ENCODE measurements around the gene ABHD16B. TPM values are rescaled to one million over a fixed set of nuclear protein-coding genes. Genes with fewer than 3 reads are reported as not detected.

ABHD16B gene
- total and polyA plus RNA-seq, 9 donors = not detected

- Histone ChIP-seq H3K36me3 (ENCODE audit: control insufficient read depth, insufficient read depth, low read length) (peaks cover 10% of the 10 kb centered on the region), H3K4me3 (ENCODE audit: low read length) (no peak overlapping the region), H3K27me3 (ENCODE audit: control insufficient read depth, insufficient read depth, low read length) (peaks cover 9% of the 10 kb centered on the region), H3K4me1 (ENCODE audit: control insufficient read depth, insufficient read depth, low read length) (peaks cover 19% of the 10 kb centered on the region), H3K27ac (ENCODE audit: low read length) (no peak overlapping the region), H3K9me3 (replicated peaks; ENCODE audit: control insufficient read depth, low read depth, low read length) (no peaks in the 10 kb centered on the region)
- WGBS (ENCODE audit: insufficient coverage) = 77% methylated on average over 10 of the region's 13 CpGs
- DNase-seq = no peak
Measured at GRCh38 chr20:63826753-63827152, 34.5 kb upstream of the ABHD16B start.

GRCh38 chr20:63828124-63828523, 33.2 kb upstream of the ABHD16B start:
- Histone ChIP-seq H3K4me1 (ENCODE audit: control insufficient read depth, insufficient read depth, low read length) (peaks cover 31% of the 10 kb centered on the region), H3K4me3 (ENCODE audit: low read length) (no peak overlapping the region), H3K27me3 (ENCODE audit: control insufficient read depth, insufficient read depth, low read length) (peaks cover 9% of the 10 kb centered on the region), H3K36me3 (ENCODE audit: control insufficient read depth, insufficient read depth, low read length) (peaks cover 10% of the 10 kb centered on the region), H3K9me3 (replicated peaks; ENCODE audit: control insufficient read depth, low read depth, low read length) (no peaks in the 10 kb centered on the region), H3K27ac (ENCODE audit: low read length) (no peak overlapping the region)
- WGBS (ENCODE audit: insufficient coverage) = no CpG with 5 or more reads among the region's 8 CpGs
- no peak for DNase-seq

- WGBS (ENCODE audit: insufficient coverage) = 60% methylated on average over 11 of the region's 14 CpGs
Measured at GRCh38 chr20:63828545-63828944, 32.8 kb upstream of the ABHD16B start.

GRCh38 chr20:63828951-63829350, 32.3 kb upstream of the ABHD16B start:
- H3K27me3 ChIP-seq (ENCODE audit: control insufficient read depth, insufficient read depth, low read length) = peaks cover 9% of the 10 kb centered on the region
- whole genome bisulfite sequencing (ENCODE audit: insufficient coverage) = 44% methylated on average over 3 of the region's 10 CpGs
- peaks cover 5% of the 10 kb centered on the region for H3K36me3 ChIP-seq (ENCODE audit: control insufficient read depth, insufficient read depth, low read length)
- peaks cover 38% of the 10 kb centered on the region for H3K4me1 ChIP-seq (ENCODE audit: control insufficient read depth, insufficient read depth, low read length)
- DNase-seq = no peak
- H3K27ac ChIP-seq (ENCODE audit: low read length) = no peak overlapping the region
- no peaks in the 10 kb centered on the region for H3K9me3 ChIP-seq (replicated peaks; ENCODE audit: control insufficient read depth, low read depth, low read length)
- peak overlapping the region; percentile 62 for H3K4me3 ChIP-seq (ENCODE audit: low read length)

More at GRCh38 chr20:63828545-63828944, 32.8 kb upstream of the ABHD16B start:
- H3K27me3 ChIP-seq (ENCODE audit: control insufficient read depth, insufficient read depth, low read length) = peaks cover 9% of the 10 kb centered on the region
- H3K4me3 ChIP-seq (ENCODE audit: low read length) = no peak overlapping the region
- H3K27ac ChIP-seq (ENCODE audit: low read length) = no peak overlapping the region
- no peak for DNase-seq
- no peaks in the 10 kb centered on the region for H3K9me3 ChIP-seq (replicated peaks; ENCODE audit: control insufficient read depth, low read depth, low read length)
- peaks cover 9% of the 10 kb centered on the region for H3K36me3 ChIP-seq (ENCODE audit: control insufficient read depth, insufficient read depth, low read length)
- H3K4me1 ChIP-seq (ENCODE audit: control insufficient read depth, insufficient read depth, low read length) = peaks cover 34% of the 10 kb centered on the region

- Histone ChIP-seq H3K36me3 (ENCODE audit: control insufficient read depth, insufficient read depth, low read length) (peaks cover 3% of the 10 kb centered on the region), H3K9me3 (replicated peaks; ENCODE audit: control insufficient read depth, low read depth, low read length) (no peaks in the 10 kb centered on the region), H3K27ac (ENCODE audit: low read length) (peak overlapping the region; percentile 37), H3K27me3 (ENCODE audit: control insufficient read depth, insufficient read depth, low read length) (peaks cover 9% of the 10 kb centered on the region), H3K4me3 (ENCODE audit: low read length) (peak overlapping the region; percentile 62), H3K4me1 (ENCODE audit: control insufficient read depth, insufficient read depth, low read length) (peaks cover 44% of the 10 kb centered on the region)
- no peak for DNase-seq
- 26% methylated on average over 8 of the region's 10 CpGs for WGBS (ENCODE audit: insufficient coverage)
Measured at GRCh38 chr20:63829603-63829944, 31.7 kb upstream of the ABHD16B start.

GRCh38 chr20:63829945-63830835, 31.1 kb upstream of the ABHD16B start:
- DNase-seq = no peak
- Histone ChIP-seq H3K4me1 (ENCODE audit: control insufficient read depth, insufficient read depth, low read length) (peaks cover 50% of the 10 kb centered on the region), H3K36me3 (ENCODE audit: control insufficient read depth, insufficient read depth, low read length) (peaks cover 3% of the 10 kb centered on the region), H3K27ac (ENCODE audit: low read length) (peak overlapping the region; percentile 37), H3K4me3 (ENCODE audit: low read length) (peak overlapping the region; percentile 62), H3K9me3 (replicated peaks; ENCODE audit: control insufficient read depth, low read depth, low read length) (no peaks in the 10 kb centered on the region), H3K27me3 (ENCODE audit: control insufficient read depth, insufficient read depth, low read length) (peaks cover 9% of the 10 kb centered on the region)
- WGBS (ENCODE audit: insufficient coverage) = under 1% methylated on average over 99 of the region's 99 CpGs

- Histone ChIP-seq H3K27me3 (ENCODE audit: control insufficient read depth, insufficient read depth, low read length) (peaks cover 9% of the 10 kb centered on the region), H3K36me3 (ENCODE audit: control insufficient read depth, insufficient read depth, low read length) (peaks cover 2% of the 10 kb centered on the region), H3K4me3 (ENCODE audit: low read length) (peak within 1 kb of the TSS; percentile 62), H3K27ac (ENCODE audit: low read length) (peak within 1 kb of the TSS; percentile 70), H3K4me1 (ENCODE audit: control insufficient read depth, insufficient read depth, low read length) (peaks cover 56% of the 10 kb centered on the region), H3K9me3 (replicated peaks; ENCODE audit: control insufficient read depth, low read depth, low read length) (no peaks in the 10 kb centered on the region)
- DNase-seq = peak; percentile 82
- WGBS (ENCODE audit: insufficient coverage) = under 1% methylated on average over 146 of the region's 147 CpGs
Measured at GRCh38 chr20:63830841-63831588, 30.3 kb upstream of the ABHD16B start, which contains the start of gene ZBTB46. ZBTB46 (minus strand) TSS chr20:63831264; CDS start chr20:63790757, 40,507 bp downstream.

- Histone ChIP-seq H3K27me3 (ENCODE audit: control insufficient read depth, insufficient read depth, low read length) (peaks cover 9% of the 10 kb centered on the region), H3K9me3 (replicated peaks; ENCODE audit: control insufficient read depth, low read depth, low read length) (no peaks in the 10 kb centered on the region), H3K4me1 (ENCODE audit: control insufficient read depth, insufficient read depth, low read length) (peaks cover 59% of the 10 kb centered on the region), H3K36me3 (ENCODE audit: control insufficient read depth, insufficient read depth, low read length) (no peaks in the 10 kb centered on the region), H3K27ac (ENCODE audit: low read length) (no peak overlapping the region), H3K4me3 (ENCODE audit: low read length) (peak overlapping the region; percentile 43)
- under 1% methylated on average over 55 of the region's 55 CpGs for WGBS (ENCODE audit: insufficient coverage)
- DNase-seq = peak; percentile 44
Measured at GRCh38 chr20:63831646-63831992, 29.7 kb upstream of the ABHD16B start.

- peak overlapping the region; percentile 70 for H3K27ac ChIP-seq (ENCODE audit: low read length)
Measured at GRCh38 chr20:63831993-63832686, 29.2 kb upstream of the ABHD16B start.

More at GRCh38 chr20:63831993-63832686, 29.2 kb upstream of the ABHD16B start:
- 11% methylated on average over 71 of the region's 76 CpGs for WGBS (ENCODE audit: insufficient coverage)
- peak; percentile 48 for DNase-seq
- Histone ChIP-seq H3K9me3 (replicated peaks; ENCODE audit: control insufficient read depth, low read depth, low read length) (no peaks in the 10 kb centered on the region), H3K4me1 (ENCODE audit: control insufficient read depth, insufficient read depth, low read length) (peaks cover 64% of the 10 kb centered on the region), H3K27me3 (ENCODE audit: control insufficient read depth, insufficient read depth, low read length) (peaks cover 9% of the 10 kb centered on the region), H3K4me3 (ENCODE audit: low read length) (peak overlapping the region; percentile 43), H3K36me3 (ENCODE audit: control insufficient read depth, insufficient read depth, low read length) (no peaks in the 10 kb centered on the region)
